T-helper 1 cell (primary cell): ENCODE data around the gene ZSCAN25.
"Not testable (repeated sequence)": the region's sequence is repeated elsewhere in the genome, so short reads cannot be mapped to it uniquely, and the experiment has no call there.

Experiments used
- DNase-seq, 5 donors: peaks; one replicate each; pipeline ENCODE4 v3.0.0-alpha.2; 2012 to 2020
- total RNA-seq, 4 donors: gene quantifications; one replicate each; lab custom pipeline; 2026; lab: John Stamatoyannopoulos, UW

The ZSCAN25 gene
- 31.8 to 53.4 (median 41.8) reads per million in 4 donors for total RNA-seq

GRCh38 chr7:99616359-99617191 is at the start of gene ZSCAN25:
ZSCAN25 (plus strand) TSS chr7:99616946; CDS start chr7:99619607, 2,661 bp downstream.
- peak; percentile 66 to 92 (median 74) for DNase-seq

GRCh38 chr7:99568770-99569169 is 48.0 kb upstream of the ZSCAN25 start:
- DNase-seq = not testable (repeated sequence)

GRCh38 chr7:99571768-99572167 is 45.0 kb upstream of the ZSCAN25 start:
- no peak for DNase-seq

- DNase-seq = no peak
Observed at GRCh38 chr7:99573257-99573656, 43.5 kb upstream of the ZSCAN25 start.

DNA sequence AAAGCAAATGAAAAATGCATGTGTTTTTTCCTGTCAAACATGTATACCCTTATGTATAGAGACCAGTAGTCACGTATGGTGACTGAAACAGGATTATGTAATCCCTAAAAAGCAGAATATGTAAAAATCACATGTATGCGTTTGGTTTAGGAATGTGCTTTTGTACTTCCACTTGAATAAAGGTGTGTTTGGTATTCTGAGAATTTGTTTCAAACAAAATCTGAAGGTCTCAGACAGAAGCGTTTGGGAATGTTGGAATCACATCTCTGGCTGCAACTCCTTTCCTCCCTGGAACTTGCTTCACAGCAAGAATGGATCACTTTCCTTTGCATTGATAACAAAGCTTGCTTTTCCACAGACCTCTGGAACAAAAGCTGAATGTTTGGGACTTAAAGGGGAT is 40.5 kb upstream of the ZSCAN25 start:
- DNase-seq = no peak

- no peak for DNase-seq
Observed at GRCh38 chr7:99579281-99579955, 37.3 kb upstream of the ZSCAN25 start.

DNA sequence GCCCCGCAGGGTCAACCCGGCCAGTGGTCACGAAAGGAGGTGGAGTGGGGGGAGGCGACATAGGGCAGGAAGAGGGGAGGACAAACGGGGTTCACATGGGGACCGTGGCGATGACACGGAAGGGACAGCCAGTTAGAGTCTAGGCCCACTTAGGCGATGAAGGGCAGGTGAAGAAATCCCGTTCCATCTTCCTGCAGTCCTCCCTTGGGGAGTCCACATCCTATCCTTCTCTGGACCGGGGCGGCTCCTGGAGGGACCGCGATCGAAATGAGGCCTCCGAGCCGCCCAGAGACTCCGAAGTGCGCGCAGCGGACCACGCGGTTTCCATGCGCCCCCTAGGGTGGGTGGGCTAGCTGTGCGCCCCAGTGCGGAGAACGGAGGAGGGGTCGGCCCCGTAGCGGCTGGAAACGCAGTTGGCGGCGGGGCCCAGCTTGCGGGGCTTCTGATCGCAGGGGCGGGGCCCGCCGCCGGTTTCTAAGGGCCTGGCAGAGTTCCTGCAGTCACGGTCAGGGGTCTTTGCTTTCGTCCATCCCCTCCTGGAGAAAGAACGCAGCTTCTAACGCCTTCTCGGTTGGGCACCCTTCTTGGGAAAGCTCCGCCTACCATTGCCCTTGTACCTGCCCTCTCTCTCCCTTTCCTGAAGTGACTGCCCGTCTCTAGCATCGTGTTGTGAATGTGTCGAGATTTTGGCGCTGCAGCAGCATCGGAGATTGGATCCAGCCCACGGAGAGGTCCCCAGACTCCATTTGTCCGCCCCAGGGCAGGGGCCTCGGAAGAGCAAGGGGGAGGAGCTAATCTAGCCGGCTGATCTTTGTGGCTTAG is 36.6 kb upstream of the ZSCAN25 start:
- DNase-seq = peak; percentile 21 to 48 (median 41)

GRCh38 chr7:99580778-99581332 is 35.9 kb upstream of the ZSCAN25 start:
- DNase-seq = not testable (repeated sequence)

GRCh38 chr7:99588868-99589267 is 27.9 kb upstream of the ZSCAN25 start:
- no peak for DNase-seq

DNA sequence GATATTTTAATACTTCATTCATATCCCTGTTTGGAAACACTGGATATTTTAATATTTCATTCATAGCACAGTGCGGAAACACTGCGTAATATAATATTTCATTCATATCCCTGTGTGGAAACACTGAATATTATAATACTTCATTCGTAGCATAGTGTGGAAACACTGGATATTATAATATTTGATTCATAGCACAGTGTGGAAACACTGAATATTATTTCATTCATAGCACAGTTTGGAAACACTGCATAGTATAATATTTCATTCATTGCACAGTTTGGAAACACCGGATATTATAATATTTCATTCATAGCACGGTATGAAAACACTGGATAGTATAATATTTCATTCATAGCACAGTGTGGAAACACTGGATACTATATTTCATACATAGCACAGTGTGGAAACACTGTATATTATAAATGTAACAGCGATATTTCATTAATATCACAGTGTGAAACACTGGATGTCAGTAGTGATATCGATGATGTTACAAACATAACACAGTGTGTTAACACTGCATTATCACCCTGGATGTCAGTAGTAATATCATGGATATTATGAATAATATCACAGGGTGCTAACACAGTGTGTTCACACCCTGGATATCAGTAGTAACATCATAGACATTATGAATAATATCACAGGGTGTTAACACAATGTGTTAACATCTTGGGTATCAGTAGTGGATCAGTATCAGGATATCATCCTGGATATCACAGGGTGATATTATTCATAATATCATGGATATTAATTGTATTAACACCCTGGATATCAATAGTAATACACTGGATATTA is 21.6 kb upstream of the ZSCAN25 start:
- no peak for DNase-seq

- no peak for DNase-seq
Observed at GRCh38 chr7:99596408-99596955, 20.3 kb upstream of the ZSCAN25 start.

DNA sequence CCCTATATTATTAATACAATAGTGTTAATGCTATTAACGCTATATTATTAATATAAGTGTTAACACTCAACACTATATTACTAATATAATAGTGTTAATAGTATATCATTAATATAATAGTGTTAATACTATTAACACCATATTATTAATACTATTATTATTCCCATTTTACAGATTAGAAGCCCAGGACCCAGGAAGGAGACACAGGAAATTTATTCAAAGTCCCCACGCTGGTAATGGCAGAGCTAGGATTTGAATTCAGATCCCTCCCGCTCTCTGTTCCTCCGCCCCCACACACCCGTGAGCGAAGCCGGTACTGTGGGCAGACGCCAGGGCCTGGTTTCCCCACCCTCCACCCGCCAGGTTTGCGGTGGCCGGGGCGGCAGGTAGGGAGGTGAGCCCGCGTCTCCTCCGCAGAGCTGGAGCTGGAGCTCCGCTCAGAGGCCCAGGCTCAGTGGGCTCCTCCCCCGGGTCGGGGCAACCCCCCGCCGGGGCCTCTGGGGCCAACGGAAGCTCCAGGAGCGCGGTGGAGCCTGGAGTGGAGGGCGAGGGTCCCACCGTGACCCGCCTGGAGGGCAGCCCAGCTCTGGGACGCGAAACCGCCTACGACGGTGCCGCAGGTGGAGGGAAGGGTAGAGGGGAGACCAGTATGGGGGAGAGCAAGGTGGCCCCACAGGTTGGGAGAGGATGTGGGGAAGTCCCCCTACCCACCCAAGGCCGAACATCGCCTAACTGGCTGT is 18.8 kb upstream of the ZSCAN25 start, which contains the start of gene TMEM225B:
TMEM225B (plus strand) TSS at position 506 of the 740 bp plus-strand sequence. CDS start 6,122 bp downstream, outside the sequence.
- DNase-seq = no peak

DNA sequence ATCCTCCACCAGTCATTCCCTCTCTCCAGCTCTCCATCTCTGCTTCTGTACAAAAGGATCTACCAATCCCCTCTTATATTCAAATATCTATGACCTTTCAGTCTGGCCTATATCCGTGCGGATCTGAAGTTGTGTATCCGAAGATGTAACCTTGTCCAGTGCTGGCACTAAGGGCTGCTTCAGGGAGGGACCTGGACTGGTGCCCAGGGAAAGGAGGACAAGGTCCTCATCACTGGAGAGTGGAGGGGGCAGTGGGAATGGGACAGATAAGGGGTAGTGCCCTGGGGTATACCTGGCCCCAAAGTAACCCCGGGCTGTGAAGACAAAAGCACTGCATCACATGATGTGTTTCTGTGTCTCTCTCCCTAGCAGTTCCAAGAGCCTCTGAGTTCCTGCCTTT is 16.9 kb upstream of the ZSCAN25 start:
- no peak for DNase-seq

- DNase-seq = no peak
Observed at GRCh38 chr7:99601656-99602310, 15.0 kb upstream of the ZSCAN25 start.

DNA sequence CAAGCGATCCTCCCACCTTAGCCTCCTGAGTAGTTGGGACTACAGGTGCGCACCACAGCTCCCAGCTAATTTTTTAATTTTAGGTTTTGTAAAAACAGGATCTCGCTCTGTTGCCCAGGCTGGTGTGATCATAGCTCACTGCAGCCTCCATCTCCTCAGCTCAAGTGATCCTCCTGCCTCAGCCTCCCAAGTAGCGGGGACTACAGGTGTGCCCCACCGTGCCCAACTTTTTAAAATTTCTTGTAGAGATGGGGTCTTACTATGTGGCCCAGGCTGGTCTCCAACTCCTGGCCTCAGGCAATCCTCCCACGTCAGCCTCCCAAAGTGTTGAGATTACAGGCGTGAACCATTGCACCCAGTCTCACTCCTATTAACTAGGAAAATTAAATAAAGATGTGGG is 11.2 kb upstream of the ZSCAN25 start:
- no peak for DNase-seq

DNA sequence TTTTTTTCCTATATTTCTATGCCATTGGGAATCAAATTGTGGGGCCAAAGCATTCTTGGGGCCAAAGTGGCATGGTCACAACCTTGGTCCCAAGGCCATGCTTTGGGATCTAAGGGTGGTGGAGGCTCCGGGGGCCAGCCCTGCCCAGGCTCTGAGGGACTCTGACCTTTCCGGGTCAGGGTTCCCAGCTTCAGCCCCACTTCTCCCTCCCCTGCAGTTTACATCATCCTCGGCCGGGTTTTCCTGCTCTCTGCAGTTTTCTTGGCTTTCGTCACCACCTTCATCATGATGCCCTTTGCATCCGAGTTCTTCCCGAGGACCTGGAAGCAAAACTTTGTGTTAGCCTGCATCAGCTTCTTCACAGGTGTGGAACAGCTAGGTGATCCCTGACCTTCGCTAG is 10.2 kb upstream of the ZSCAN25 start:
- DNase-seq = no peak

DNA sequence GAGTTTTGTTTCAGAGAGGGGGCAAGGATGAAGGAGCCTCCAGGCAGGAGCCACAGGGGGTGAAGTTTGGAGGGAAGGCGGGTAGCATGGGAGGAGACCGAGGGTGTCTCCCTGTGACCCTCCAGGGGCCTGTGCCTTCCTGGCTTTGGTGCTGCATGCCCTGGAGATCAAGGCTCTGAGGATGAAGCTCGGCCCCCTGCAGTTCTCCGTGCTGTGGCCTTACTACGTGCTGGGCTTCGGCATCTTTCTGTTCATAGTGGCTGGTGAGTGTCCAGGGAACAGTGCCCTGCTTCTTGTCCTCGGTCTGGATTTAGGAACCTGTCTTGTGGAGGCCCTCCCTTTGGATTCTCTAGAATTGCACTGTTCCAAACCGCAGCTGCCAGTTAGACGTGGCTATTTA is 9.2 kb upstream of the ZSCAN25 start:
- DNase-seq = no peak

DNA sequence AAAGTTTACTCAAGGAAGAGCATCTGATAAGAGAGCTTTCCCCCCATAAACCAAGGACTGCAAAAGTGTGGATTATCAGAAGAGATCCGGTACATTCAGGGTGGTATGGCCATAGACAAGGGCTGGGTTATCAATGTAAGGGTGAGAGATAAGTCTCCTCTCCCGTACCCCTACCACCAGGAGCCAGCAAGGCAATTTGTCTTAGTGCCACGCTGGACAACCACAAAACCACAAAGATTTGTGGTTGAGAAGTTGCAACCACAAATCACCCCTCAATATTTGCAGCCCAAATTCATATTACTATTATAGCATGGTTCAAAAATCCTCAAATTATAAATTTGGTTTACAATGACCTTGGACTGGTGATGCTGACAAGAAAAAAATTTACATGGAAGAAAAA is 2.3 kb upstream of the ZSCAN25 start:
- DNase-seq = no peak

DNA sequence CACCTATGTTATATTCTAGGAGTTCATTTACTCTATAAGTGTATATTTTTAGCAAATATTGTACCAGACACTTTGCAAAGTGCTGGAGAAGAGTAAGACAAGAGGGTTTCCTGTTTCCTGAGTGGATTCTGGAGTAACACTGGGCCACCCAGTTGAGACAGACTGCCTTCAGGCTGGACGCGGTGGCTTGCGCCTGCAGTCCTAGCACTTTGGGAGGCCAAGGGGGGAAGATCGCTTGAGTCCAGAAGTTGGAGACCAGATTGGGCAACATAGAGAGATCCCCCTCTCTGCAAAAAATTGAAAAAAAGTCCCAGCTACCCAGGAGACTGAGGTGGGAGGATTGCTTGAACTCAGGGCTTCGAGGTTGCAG is 772 bp upstream of the ZSCAN25 start:
- no peak for DNase-seq

DNA sequence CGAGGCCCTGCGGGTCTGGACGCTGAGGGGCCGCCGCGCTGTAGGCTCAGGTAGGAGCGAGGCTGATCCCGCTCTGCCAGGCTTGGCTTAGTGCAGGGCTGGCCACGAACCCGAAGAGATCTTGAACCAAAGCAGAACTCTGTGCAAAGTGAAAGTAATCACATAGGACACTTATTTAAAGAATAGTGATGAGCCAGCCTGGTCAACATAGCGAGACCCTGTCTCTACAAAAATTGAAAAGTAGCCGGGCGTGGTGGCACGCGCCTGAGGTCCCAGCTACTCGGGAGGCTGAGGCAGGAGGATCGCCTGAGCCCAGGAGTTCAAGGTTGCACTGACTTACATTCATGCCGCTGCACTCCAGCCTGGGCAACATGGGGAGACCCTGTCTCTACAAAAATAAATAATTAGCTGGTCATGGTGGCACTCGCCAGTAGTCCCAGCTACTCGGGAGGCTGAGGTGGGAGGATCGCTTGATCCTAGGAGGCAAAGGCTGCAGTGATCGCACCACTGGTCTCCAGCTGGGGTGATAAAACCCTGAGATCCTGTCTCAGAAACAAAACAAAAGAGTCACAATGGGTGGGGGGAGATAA is 541 bp downstream of the ZSCAN25 start:
- DNase-seq = no peak
